GM12873 (cell line): ENCODE measurements around the gene SRSF6.

Experiments
- CTCF ChIP-seq: IDR thresholded peaks from 2 replicates; pipeline ENCODE4 v1.5.1; 2012; ENCODE audit warnings: low read depth, mild to moderate bottlenecking, moderate library complexity, low read length, control low read depth; ENCODE audit not compliant: insufficient read depth; ENCODE audit errors: missing control alignments

SRSF6 gene

GRCh38 chr20:43456809-43457639 is 672 bp upstream of the SRSF6 start:
- TF ChIP-seq CTCF: no peak

GRCh38 chr20:43458422-43458924 is 777 bp downstream of the SRSF6 start:
- no peak for TF ChIP-seq CTCF

- TF ChIP-seq CTCF: no peak
Measured at GRCh38 chr20:43459022-43459942, 1.6 kb downstream of the SRSF6 start.

GRCh38 chr20:43460172-43460829 is 2.6 kb downstream of the SRSF6 start:
- TF ChIP-seq CTCF: no peak

GRCh38 chr20:43460830-43461200 is 3.1 kb downstream of the SRSF6 start:
- TF ChIP-seq CTCF: no peak

GRCh38 chr20:43461894-43462659 is 4.4 kb downstream of the SRSF6 start:
- no peak for TF ChIP-seq CTCF
